T-helper 2 cell treated with Interferon-gamma antibody and Interleukin-4, amounts not matched to agents 100 ng/mL and 5 ng/mL, for 36 hours (primary cell): ENCODE data around the gene LGMN. TPM values are rescaled to one million over a fixed set of nuclear protein-coding genes. Genes with fewer than 3 reads are reported as not detected.

ENCODE experiments used
- intact Hi-C: fragments of 100-400 bp; cut with micrococcal nuclease; formaldehyde crosslinking; loops from one replicate; pipeline ENCODE4 v1.15.1; 2023
- total RNA-seq: library from RNA; stranded (reverse); gene quantifications from 2 replicates; pipeline ENCODE4 v1.2.3, GENCODE V29; 2022

LGMN gene
- total RNA-seq, 1 donor from 2014 or later = 1.4 TPM

GRCh38 chr14:92698393-92698792 is 50.0 kb downstream of the LGMN start:
- intact Hi-C loops = no loop called here

GRCh38 chr14:92696366-92696765 is 52.1 kb downstream of the LGMN start:
- intact Hi-C loops = no loop called here

- intact Hi-C loops = no loop called here
These were observed 52.9 kb downstream of the LGMN start for GRCh38 chr14:92695562-92695961.

- intact Hi-C loops = no loop called here
These were observed 53.6 kb downstream of the LGMN start for GRCh38 chr14:92694807-92695206.

- intact Hi-C loops = no loop called here
These were observed 54.2 kb downstream of the LGMN start for GRCh38 chr14:92693998-92694795.

- intact Hi-C loops = no loop called here
These were observed 55.6 kb downstream of the LGMN start for GRCh38 chr14:92692822-92693226.

- intact Hi-C loops = no loop called here
These were observed 58.0 kb downstream of the LGMN start for GRCh38 chr14:92690171-92691011.

- intact Hi-C loops = no loop called here
These were observed 59.7 kb downstream of the LGMN start for GRCh38 chr14:92688434-92689375.

- intact Hi-C loops = no loop called here
These were observed 60.6 kb downstream of the LGMN start for GRCh38 chr14:92687681-92688433.

GRCh38 chr14:92686900-92687427 is 61.5 kb downstream of the LGMN start:
- intact Hi-C loops = no loop called here

- intact Hi-C loops = no loop called here
These were observed 62.0 kb downstream of the LGMN start for GRCh38 chr14:92686411-92686899.

GRCh38 chr14:92685784-92686355 is 62.6 kb downstream of the LGMN start:
- intact Hi-C loops = no loop called here

GRCh38 chr14:92684801-92685560 is 63.4 kb downstream of the LGMN start:
- intact Hi-C loops = loop anchor here (5.0 kb wide), 1 partner anchor 548 kb away; no protein-coding TSS in a partner anchor

- intact Hi-C loops = loop anchor here (5.0 kb wide), 1 partner anchor 546 kb away; no protein-coding TSS in a partner anchor
These were observed 65.4 kb downstream of the LGMN start for GRCh38 chr14:92683041-92683440.

GRCh38 chr14:92680781-92681650 is 67.4 kb downstream of the LGMN start:
- intact Hi-C loops = loop anchor here (1.0 to 5.0 kb wide), 4 partner anchors 68 to 544 kb away; no protein-coding TSS in a partner anchor

GRCh38 chr14:92680330-92680729 is 68.1 kb downstream of the LGMN start:
- intact Hi-C loops = loop anchor here (2.0 to 5.0 kb wide), 3 partner anchors 90 to 543 kb away; no protein-coding TSS in a partner anchor

- intact Hi-C loops = no loop called here
These were observed 69.2 kb downstream of the LGMN start for GRCh38 chr14:92679246-92679645.

- intact Hi-C loops = no loop called here
These were observed 69.7 kb downstream of the LGMN start for GRCh38 chr14:92678766-92679165.
